ENCODE data around the gene TOMM40L.

The TOMM40L gene

DNA sequence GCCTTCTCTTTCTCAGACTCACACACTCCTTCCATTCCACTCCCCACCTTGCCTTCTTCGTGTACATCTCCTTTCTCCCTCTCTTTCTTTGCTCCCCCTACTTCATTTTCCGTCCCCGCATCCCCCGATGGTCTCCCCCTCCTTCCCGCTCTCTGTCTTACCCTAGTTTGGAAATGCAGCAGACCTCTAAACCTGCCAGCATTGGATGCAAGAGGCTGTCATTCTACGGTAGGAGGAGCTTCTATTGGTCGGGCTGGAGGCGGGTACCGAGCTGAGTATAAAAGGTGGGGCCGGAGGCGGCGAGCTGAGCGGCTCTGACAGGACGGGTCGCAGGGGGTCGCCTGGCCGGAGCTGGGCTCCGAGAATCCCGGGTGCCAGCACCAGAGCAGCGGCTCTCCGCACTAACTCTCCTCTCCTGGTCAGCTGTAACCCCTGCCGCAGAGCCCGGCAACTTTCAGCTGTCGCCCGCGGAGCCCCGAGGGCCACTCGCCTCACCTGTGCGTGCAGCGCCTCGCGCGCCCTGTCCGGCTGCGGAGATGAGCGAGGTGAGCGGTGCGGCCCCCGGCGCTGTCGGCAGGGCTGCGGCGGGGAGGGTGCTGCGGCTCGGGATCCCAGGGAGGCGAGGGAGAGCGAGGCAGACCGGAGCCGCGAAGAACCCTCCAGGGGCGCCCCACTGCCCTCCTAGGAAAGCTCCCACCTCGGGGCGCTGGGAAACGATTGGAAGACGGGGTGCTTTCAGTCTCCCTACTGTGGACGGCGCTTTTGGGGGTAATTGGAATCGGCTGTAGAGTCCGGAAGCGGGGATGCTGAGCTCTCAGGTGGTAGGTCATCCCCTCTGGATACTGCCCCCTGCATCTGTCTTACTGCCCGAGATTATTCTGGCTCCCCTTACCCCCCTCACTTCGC lies 32.8 kb downstream of the TOMM40L start, which contains the start of gene PCP4L1:
PCP4L1 (plus strand) TSS at position 307 of the 906 bp plus-strand sequence; CDS start at position 537, 230 bp downstream.
- H3K27ac ChIP-seq = peak within 1 kb of the TSS; percentile 13; the same call in 1 of the 2 replicates
- TF ChIP-seq, protein P1, sequence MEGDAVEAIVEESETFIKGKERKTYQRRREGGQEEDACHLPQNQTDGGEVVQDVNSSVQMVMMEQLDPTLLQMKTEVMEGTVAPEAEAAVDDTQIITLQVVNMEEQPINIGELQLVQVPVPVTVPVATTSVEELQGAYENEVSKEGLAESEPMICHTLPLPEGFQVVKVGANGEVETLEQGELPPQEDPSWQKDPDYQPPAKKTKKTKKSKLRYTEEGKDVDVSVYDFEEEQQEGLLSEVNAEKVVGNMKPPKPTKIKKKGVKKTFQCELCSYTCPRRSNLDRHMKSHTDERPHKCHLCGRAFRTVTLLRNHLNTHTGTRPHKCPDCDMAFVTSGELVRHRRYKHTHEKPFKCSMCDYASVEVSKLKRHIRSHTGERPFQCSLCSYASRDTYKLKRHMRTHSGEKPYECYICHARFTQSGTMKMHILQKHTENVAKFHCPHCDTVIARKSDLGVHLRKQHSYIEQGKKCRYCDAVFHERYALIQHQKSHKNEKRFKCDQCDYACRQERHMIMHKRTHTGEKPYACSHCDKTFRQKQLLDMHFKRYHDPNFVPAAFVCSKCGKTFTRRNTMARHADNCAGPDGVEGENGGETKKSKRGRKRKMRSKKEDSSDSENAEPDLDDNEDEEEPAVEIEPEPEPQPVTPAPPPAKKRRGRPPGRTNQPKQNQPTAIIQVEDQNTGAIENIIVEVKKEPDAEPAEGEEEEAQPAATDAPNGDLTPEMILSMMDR (conservative IDR thresholded peaks at IDR 0.05) = no peak

DNA sequence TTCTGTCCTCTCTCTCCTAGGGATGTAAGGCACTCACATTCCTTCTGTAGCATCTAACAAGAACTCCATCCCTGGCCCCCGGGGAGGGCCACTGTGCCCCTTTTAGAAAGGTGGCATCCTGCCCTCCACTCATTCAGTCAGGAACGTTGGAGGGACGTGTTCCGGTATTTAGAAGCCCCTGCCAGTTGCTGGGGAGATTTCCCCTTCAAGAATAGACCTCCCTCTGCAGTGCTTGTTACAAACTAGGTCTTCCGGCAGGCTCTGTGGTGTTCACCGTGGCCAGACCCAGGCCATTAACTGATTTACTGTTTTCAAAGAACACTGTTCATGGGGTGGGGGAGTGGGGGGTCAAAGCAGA lies 33.5 kb downstream of the TOMM40L start:
- no peak overlapping the region for H3K27ac ChIP-seq
- TF ChIP-seq, protein P1 (conservative IDR thresholded peaks at IDR 0.05) = no peak

DNA sequence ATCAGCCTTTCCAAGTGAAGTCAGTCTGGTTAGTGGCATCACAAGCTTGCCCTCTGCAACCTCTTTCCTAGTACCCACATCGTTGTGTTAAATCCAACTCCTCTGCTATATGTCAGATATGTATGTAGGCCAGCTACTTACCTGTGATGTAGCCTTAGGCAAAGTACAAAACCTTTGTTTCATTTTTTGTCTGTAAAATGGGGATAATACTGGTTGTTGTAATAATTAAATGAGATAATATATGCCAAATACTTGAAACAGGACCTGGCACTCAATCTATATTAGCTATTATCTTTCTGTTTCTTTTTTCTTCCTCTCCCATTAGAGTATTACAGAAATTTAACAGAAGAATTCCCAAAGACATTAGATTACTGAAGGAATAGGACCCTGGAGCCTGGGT lies 33.9 kb downstream of the TOMM40L start:
- no peak overlapping the region for H3K27ac ChIP-seq
- TF ChIP-seq, protein P1 (conservative IDR thresholded peaks at IDR 0.05) = no peak

DNA sequence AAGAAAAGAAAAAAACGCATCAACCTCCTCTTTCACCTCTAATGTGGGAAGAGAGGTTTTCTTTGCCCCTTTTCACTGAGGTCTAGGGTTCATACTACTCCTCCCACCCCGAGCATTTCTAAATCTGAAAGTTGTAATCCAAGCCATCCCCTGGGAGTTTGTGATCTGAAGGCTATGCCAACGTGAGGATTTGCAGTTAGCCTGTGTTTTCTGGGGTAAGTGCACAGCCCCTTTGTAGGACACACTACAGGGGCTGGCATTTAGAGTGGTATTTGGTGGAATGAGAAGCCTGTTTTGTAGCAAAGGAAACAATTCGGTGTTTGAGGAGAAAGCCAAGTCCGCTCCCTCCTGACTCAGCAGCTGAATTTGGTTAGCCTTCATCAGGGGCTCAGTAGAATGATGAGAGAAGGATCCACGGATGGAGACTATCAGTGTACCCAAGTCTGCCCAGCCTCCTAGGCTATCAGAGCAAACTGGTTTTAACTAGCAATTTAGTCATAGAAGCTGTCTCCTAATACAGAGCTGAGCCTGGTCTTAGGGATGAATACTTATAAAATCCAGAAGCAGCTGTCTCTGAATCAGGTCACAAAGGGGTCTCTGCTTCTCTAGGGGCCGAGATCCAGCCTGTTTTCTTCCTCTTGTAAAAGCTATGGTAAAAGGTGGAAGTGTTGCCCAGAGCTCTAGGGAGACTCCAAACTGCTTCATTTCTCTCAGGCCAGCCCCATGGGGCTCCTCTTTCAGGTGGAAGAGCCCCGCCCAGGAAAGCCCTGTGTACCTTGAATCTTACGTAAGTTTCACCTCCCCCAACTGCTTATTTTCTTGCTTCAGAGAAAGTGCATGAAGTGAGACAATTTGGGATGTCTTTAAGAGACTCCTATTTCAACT lies 34.8 kb downstream of the TOMM40L start:
- no peak overlapping the region for H3K27ac ChIP-seq

DNA sequence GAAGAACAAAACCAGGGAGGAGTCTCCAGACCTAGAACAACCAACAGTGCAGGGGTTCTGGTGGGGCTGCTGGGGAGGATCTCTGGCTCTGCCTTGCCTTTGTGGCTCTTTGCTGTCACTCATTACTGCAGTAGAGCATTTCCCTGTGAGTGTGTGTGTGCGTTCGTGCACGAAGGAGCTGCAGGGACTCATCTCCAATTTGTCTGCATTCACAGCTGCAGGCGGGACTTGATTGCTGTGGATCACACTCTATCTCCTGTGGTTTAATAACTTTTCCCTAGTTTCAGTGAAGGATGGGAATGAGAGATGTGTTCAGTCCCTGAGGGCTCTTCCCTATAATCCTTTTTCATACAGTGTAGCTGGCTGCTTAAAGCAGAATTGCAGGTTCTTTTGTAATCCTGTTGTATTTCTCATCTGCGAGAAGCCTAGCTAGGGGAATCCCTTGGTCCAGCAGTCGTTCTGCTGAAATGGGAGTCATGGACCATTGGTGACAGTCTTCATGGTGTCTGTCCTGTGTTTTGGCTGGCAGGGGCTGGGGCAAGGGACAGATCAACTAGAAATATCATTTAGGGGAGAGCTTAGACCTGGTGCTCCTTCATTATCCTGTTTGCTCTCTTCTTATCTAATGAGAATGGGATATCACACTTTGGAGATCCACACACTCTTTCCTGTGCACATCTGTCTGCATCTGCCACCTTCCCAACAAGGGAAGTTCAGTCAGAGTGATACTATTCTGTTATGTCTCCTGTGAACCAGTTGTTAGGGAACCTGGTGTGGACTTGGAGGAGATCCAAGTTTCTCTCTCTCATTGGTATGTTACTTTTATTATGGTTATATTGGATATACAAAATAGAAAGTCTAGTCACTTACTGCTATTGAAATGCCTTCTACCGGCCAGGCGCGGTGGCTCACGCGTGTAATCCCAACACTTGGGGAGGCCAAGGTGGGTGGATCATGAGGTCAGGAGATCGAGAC lies 35.7 kb downstream of the TOMM40L start:
- no peak overlapping the region for H3K27ac ChIP-seq
- TF ChIP-seq, protein P1 (conservative IDR thresholded peaks at IDR 0.05) = no peak

More for the DNA sequence above, 34.8 kb downstream of the TOMM40L start:
- TF ChIP-seq, protein P1 (conservative IDR thresholded peaks at IDR 0.05) = no peak

DNA sequence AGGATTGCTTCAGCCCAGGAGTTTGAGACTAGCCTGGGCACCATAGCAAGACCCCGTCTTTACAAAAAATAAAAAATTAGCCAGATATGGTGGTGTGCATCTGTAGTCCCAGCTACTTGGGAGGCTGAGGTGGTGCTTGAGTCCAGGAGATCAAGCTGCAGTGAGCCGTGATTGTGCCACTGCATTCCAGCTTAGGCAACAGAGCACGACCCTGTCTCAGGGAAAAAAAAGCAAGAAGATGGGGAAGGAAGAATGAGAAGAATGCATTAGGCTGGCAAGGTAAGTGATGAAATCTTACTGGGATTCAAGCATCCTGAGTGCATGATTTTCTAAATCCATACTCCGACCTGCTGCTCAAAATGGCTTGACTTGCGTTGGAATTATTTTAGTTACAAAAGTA lies 39.4 kb downstream of the TOMM40L start:
- no peak overlapping the region for H3K27ac ChIP-seq
- TF ChIP-seq, protein P1 (conservative IDR thresholded peaks at IDR 0.05) = no peak
